ENCODE data around the gene CD164.
"Not testable (repeated sequence)": the region's sequence is repeated elsewhere in the genome, so short reads cannot be mapped to it uniquely, and the experiment has no call there.

The CD164 gene

DNA sequence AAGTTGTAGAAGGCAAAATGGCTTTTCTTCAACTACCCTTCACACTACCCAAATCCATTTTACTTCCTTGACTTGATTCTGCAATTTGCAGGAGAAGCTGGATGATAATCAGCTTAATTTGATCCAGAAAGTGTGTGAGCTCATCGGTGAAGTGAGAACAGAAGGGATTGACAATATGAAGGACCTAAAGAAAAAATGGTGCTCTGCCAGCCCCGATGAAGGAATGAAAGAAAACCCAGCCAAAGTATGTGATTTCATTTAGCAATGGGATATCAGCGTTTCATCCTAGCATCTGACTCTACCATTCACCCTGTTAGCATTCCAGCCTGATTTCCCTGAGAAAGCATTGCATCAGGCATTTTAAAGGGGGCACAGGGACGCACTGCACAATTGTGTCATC lies 41.5 kb downstream of the CD164 start:
- DNase-seq, result no peak

DNA sequence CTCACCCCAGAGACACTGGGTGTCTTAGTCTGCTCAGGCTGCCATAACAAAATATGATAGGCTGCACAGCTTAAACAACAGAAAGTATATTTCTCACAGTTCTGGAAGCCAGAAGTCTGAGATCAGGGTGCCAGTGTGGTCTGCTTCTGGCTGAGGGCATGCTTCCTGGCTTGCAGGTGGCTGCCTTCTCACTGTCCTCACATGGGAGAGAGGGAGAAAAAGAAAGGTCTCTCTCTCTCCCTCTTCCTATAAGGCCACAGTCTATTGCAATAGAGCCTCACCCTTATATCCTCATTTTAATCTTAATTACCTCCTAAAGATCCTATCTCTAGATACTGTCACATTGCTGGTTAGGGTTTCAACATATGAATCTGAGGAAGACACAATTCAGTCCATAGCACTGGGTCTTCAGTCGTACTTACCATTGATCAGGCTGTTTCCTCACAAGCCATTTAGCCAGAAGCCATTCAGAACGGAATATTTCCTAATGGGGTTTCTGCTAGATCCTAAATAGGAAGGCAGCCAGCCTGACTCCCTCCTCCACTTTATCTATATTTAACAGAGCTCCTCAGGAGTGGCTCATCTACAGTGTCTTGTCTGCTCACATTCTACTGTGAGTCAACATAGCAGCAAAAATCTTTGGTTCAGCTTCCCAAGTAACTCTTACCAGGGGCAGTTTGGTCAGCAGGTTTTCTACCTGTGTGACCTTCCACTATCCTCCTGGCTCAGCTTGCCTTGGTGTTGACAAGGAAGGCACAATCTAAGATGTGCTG lies 42.2 kb downstream of the CD164 start:
- no peak for DNase-seq

DNA sequence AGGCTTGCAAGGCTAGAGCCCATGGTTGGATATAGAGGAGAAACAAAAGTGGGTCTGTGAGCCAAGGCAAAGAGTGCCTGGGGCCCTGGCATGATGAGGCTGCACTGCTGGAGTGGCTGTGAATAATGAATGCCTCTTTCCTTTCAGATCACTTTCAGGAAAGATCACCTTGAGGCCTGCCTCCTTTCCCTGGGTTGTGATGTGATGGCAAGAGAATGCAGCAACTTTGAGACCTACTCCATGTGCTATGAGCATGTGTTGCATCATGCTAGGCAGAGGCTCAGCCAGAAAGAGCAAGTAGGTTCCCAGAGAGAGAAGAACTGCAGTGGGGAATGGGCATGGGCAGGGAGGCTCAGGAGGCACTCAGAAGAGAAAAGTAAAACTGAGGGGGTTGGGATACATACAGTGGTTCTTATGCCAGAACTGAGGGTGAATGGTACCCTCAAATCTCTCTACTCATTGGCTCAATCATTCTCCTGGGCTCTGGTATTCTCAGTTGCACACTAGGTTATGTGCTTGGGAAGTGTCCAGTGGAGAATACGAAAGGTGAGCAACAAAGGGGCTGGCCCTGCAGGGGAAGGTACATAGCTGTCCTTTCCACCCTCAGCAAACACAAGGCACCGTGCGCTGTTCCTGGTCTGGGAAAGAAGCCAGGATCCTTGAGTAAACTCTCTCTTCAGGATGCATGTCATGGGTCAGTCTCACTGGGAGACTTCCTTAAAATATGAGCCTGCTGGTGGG lies 45.9 kb downstream of the CD164 start:
- no peak for DNase-seq

DNA sequence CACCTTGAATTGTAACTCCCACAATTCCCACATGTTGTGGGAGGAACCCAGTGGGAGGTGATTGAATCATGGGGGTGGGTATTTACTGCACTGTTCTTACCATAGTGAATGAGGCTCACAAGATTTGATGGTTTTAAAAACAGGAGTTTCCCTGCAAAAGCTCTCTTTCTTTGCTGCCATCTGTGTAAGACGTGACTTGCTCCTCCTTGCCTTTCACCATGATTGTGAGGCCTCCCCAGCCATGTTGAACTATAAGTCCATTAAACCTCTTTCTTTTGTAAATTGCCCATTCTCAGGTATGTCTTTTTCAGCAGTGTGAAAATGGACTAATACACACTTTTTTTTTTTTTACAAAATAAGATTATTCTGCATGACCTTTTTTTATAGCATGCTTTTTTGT lies 48.4 kb downstream of the CD164 start:
- DNase-seq, result not testable (repeated sequence)

DNA sequence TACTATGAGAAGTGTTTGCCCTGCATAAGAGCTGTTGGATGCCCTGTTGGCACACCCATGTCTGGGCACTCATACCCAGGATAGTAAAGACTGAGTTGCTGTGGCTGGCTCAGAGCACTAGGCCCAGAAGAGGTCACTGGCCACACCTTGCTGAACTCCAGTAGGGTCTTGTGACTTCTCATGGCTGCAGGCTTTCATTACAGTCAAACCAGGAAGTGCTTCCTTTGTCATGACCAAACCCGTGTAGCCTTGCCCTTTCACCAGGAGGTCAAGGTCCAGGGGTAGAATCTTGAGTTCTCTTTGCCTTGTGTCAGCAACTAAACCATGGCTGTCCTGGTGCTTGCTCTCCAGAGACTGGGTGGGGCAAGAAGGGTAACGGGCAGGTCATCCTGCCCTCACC lies 49.5 kb downstream of the CD164 start:
- DNase-seq, result peak; percentile 66

DNA sequence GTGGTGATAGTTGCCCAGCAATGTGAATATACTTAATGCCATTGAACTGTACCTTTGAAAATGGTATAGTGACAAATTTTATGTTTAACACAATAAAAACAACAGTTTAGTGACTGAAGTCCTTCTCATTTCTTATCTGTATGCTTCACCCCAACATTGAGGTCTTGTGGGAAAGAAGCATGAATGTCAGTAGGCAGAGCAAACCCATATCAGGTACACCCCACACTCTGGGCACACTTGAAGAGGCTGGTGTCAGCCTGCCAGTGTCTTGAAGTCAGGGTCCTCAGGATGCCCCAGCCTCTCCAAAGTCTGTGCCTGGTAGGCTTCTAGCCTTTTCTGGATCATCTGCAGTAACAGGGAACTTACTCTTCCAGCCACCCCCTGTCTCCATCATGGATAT lies 51.2 kb downstream of the CD164 start:
- DNase-seq, result no peak

DNA sequence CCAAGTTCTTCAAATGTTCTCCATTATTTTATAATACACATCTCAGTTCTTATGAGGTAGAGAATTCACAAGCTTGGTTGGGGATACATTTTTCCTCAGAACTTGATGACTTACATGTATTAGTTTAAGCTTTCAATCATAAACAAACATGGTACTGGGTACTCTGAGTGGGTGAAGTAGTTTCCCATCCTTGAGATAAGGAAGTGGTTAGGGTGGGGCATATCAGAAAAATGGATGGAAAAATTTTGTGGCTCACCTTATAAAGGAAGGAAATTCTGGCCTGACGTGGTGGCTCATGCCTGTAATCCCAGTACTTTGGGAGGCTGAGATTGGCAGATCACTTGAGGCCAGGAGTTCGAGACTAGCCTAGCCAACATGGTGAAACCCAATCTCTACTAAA lies 52.0 kb downstream of the CD164 start:
- no peak for DNase-seq

DNA sequence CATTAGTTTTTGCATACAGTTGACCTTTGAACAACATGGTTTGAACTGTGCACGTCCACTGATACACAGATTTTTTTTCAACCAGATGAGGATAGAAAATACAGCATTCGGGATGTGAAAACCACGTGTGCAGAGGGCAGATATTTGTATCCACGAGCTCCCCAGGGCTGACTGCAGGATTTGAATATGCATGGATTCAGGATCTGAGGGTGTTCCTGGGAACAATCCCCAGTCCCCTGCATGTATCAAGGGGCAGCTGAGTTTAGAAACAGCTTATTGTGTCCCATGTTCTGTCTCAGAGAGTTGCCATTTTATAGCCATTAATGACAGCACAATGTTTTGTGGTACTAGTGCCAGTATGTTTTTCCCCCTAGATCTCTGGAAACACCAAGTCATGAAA lies 53.6 kb downstream of the CD164 start:
- DNase-seq, result no peak

DNA sequence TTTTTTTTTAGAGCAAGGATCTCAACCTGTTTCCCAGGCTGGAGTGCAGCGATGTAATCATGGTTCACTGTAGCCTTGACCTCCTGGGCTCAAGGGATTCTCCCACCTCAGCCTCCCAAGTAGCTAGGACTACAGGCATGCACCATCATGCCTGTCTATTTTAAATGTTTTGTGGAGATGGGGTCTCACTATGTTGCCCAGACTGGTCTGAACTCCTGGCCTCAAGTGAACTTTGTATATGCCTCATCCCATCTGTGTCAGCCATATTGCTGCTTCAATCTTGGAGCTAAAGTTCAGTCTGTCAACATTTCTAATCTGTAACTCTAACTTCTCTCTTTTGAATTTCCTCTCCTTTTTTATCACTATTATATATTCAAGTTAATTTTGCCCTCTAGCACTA lies 54.3 kb downstream of the CD164 start:
- DNase-seq, result no peak

DNA sequence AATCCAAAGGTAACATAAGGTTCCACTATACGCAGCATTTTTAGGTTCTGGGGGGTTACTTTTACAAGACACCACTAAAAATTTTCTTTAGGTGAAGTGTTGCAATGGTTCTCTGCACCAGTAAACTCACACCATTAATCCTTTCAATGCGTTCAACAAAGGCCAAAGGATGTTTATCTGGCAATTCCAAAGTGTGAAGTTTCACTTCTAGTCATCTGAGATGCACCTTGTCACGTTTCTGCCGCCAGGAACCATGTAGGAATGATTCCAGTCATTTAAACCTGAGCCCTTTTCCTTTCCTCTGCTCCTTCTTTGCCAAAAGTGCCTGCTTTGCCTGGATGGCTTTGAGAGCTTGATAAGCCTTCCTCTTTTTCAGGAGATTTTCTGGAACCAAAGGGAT lies 54.8 kb downstream of the CD164 start:
- no peak for DNase-seq

DNA sequence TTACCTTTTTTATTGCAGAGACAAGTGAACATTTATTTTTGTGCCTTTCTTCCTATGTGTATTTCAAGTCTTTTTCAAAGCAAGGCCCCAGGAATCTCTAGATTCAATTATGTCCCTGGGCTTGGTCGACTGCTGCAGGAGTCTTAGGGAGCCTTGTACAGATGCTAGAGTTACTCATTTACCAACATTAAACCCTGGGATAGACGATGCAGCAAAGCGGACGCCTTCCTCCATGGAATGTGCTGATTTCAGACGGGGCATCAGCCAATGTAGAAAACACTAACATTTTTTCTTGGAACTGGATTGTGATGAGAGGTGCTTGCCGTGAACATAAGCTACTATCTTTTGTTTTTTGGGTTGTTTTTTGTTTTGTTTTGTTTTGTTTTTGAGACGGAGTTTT lies 55.9 kb downstream of the CD164 start:
- DNase-seq, result no peak

DNA sequence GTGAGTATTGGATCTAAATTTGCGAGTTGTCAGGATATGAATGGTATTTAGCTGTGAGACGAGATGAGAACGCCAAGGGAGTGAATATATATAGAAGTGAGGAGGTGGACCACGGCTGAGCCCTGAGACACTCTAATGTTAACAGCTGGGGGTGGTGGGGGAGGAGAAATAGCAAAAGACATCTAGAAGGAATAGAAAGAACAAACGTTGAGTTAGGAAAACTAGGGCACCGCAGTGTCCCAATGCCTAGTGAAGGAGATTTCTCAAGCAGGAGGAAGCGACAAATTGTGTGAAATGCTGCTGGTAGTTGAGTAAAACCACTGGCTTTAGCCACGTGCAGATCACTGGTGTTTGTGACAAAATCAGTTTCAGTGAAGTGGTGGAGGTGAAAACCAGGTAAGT lies 56.9 kb downstream of the CD164 start:
- peak; percentile 87 for DNase-seq

DNA sequence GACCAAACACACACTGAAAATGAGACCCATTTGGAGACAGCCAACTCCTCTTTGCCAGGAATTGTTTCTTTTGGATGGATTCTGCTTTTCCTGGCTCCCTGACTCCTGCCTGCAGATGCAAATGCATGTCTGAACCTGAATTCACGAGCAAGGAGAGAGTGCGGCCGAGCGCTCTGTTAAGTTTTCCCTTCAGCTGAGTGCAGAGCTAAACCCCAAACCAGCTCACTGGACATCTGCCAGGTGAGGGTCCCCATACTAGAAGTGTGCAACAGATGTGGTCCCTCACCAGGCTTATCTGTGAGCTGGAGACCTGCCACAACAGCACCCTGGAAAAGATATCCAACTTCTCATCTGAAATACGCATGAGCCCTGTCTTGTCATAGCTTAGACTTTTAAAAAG lies 59.0 kb downstream of the CD164 start:
- DNase-seq, result no peak

DNA sequence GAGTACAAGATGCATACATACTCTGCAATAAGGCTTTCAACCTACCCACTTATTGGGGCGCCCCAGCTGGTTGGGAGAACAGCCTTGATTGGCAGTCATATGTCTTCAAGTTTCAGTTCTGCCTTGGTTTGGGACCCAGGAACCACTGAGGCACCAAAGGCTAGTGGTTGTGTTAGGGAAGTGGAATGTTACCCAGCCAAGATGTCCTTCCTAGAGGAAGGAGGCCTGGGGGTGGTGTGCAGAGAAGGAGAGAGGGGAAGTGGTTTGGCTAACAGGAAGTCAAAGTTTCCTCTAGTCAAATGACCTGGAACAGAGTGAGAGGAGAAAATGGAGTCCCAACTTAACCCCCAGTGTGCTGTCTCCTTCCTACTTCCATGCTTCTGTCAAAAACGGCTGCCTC lies 59.4 kb downstream of the CD164 start:
- peak; percentile 85 for DNase-seq

DNA sequence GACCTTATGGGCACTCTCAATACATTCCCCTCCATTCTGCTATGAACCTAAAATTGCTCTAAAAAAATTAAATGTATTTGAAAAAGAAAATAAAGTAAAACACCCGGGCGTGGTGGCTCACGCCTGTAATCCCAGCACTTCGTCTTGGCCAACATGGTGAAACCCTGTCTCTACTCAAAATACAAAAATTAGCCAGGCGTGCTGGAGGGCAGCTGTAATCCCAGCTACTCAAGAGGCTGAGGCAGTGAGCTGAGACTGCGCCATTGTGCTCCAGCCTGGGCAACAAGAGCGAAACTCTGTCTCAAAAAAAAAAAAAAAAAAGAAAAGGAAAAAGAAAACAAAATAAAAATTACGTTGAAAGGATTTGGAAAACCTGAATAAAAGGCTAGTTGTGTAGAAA lies 60.5 kb downstream of the CD164 start:
- no peak for DNase-seq

DNA sequence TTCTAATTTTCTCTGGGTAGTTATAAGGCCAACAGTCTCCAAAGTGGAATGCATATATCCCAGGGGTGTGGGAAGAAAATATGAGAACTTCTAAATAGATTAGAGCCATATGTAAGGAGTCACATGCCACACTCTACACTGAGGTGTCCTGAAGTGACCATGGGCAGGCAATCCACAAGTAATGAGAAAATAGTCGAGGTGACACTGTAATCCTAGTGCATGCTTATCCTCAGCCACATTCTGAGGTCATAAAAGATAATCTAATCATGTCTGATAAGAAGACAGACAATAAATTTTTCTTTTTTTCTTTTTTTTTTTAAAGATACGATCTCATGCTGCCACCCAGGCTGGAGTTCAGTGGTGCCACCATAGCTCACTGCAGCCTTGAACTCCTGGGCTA lies 62.2 kb downstream of the CD164 start:
- DNase-seq, result no peak

DNA sequence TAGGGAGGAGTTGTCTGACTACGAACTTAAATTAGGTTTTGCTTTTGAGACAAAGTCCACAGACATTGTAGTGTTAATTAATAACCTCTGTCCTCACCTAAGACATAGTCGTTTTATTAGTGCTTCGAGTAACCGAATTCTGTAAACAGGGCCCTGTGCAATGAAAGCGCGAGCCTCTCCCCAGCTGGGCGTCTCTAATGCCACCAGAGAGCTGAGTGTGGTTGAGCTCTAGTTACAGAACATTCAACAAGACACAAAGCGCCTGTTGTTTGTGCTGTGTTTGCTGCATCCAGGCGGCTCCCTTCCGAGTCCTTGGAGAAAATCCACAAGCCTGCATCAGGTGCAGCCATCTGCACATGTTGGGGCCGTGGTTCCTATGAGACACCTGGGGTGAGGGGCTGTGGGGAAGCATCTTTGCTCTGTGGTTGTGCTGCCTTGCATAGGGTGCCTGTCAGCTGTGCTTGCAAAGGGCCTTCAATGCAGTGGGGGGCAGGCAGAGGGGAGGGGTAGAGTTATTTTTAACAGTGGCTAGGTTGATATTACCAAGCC lies 63.9 kb downstream of the CD164 start:
- no peak for DNase-seq

DNA sequence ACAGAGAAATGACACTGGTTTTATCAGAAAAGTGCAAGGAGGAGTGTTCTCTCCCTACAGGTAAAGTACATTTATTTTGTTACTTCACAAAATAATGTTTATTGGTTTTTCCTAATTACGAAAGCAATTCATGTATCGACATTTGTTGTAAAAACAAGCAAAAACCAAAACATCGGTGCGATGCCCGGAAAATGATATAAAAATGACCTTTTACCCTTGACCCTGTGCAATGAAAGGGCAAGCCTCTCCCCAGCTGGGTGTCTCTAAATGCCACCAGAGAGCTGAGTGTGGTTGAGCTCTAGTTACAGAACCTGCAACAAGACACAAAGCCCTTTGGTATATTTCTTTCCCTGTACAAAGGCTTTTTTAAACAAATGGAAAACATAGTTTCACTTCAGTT lies 65.4 kb downstream of the CD164 start:
- no peak for DNase-seq
